A673 (cell line): ENCODE results near the gene LHPP. TPM values are rescaled to one million over a fixed set of nuclear protein-coding genes. Genes with fewer than 3 reads are reported as not detected.

Experiments used
- BruUV-seq: library from RNA; stranded (reverse); fragments of 400-500 nt; replicated peaks from 2 replicates; lab custom pipeline; 2021; lab: Mats Ljungman, UMichigan
- CTCF ChIA-PET: fragments of 300-600 bp; sonication (Branson Sonifier 250); formaldehyde crosslinking; loops from one replicate; lab custom pipeline; 2022; ENCODE audit warnings: antibody characterized with exemption; lab: Charles Lee
- POLR2A ChIA-PET: fragments of 300-600 bp; sonication (Branson Sonifier 250); formaldehyde crosslinking; loops from one replicate; lab custom pipeline; 2022; ENCODE audit warnings: antibody characterized with exemption; ENCODE audit not compliant: low non-redundant PET; lab: Charles Lee
- DNase-seq: peaks from one replicate; pipeline ENCODE4 v3.0.0-alpha.2; 2015; ENCODE audit warnings: low spot score
- H3K27ac ChIP-seq: fragments of 200-600 bp; sonication (generic); 2 replicates; pipeline ENCODE4 v1.5.1; 2016; ENCODE audit warnings: mixed run types, low read depth, mild to moderate bottlenecking, mixed read lengths, antibody characterized with exemption, low read length; ENCODE audit not compliant: poor library complexity, severe bottlenecking
- H3K27me3 ChIP-seq: fragments of 200-600 bp; sonication (generic); replicated peaks from 2 replicates; pipeline ENCODE4 v1.6.1; 2017; ENCODE audit warnings: mixed run types, low read depth, mild to moderate bottlenecking, mixed read lengths, antibody characterized with exemption, low read length; ENCODE audit not compliant: insufficient read depth, poor library complexity
- H3K36me3 ChIP-seq: fragments of 200-600 bp; sonication (generic); 2 replicates; pipeline ENCODE4 v1.6.1; 2016; ENCODE audit warnings: mixed run types, mild to moderate bottlenecking, mixed read lengths, antibody characterized with exemption, low read length; ENCODE audit not compliant: insufficient read depth, poor library complexity, severe bottlenecking
- H3K4me1 ChIP-seq: fragments of 200-600 bp; sonication (generic); 2 replicates; pipeline ENCODE4 v1.6.1; 2017; ENCODE audit warnings: mixed run types, mild to moderate bottlenecking, mixed read lengths, antibody characterized with exemption, low read length; ENCODE audit not compliant: insufficient read depth, poor library complexity, severe bottlenecking
- H3K4me3 ChIP-seq: fragments of 200-600 bp; sonication (generic); 2 replicates; pipeline ENCODE4 v1.5.1; 2016; ENCODE audit warnings: low read depth, mixed run types, mild to moderate bottlenecking, mixed read lengths, low read length; ENCODE audit not compliant: poor library complexity, severe bottlenecking
- H3K9me3 ChIP-seq: fragments of 200-600 bp; sonication (generic); 2 replicates; pipeline ENCODE4 v1.6.1; 2016; ENCODE audit warnings: mixed run types, low read depth, mild to moderate bottlenecking, mixed read lengths, antibody characterized with exemption, low read length; ENCODE audit not compliant: poor library complexity, severe bottlenecking
- EZH2 ChIP-seq: fragments of 200-600 bp; sonication (generic); IDR thresholded peaks from 2 replicates; pipeline ENCODE4 v1.6.1; 2017; ENCODE audit warnings: borderline replicate concordance, low read depth, mild to moderate bottlenecking, mixed read lengths, antibody characterized with exemption, low read length; ENCODE audit not compliant: poor library complexity, severe bottlenecking
- intact Hi-C: fragments of 100-400 bp; cut with micrococcal nuclease; formaldehyde crosslinking; loops from one replicate; pipeline ENCODE4 v1.10.0; 2022; ENCODE audit not compliant: unreplicated experiment
- total RNA-seq: library from RNA; stranded (reverse); gene quantifications from 2 replicates; pipeline ENCODE4 v1.2.3, GENCODE V29; 2021
- TF ChIP-seq, protein P1 (sequence below): fragments of 300-800, 200-600 bp; sonication (generic); conservative IDR thresholded peaks from 2 replicates; pipeline ENCODE4 v1.5.1; 2017; ENCODE audit warnings: low read depth, mild to moderate bottlenecking, antibody characterized with exemption, low read length, moderate library complexity, mixed read lengths

Gene LHPP
- total RNA-seq, 1 experiment from 2014 or later, result 2.3 TPM

DNA sequence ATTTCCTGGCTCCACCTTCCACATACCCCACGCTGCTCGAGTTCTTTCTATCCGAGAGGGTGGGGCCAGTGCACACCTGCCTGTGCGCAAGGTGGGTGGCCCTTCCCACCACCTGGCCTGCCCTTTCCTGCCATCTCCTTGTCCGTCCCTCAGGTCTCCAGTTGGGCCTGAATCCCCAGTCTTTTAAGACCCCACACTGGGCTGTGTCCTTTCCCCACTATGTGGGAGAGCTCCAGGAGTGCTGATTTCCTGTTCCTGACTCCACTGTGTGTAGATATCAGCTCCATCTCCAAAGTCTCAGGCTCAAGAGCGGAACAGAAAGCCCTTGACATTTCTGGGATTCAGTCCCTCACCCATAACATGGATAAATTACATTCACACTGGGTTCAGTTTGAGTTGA lies 20.1 kb downstream of the LHPP start:
- Histone ChIP-seq H3K9me3 (no peaks in the 10 kb centered on the region), H3K4me3 (no peak overlapping the region), H3K27me3 (no peaks in the 10 kb centered on the region), H3K27ac (no peak overlapping the region), H3K4me1 (peaks cover 7% of the 10 kb centered on the region), H3K36me3 (no peaks in the 10 kb centered on the region)
- intact Hi-C loops, result no loop called here
- ChIA-PET CTCF (no interaction called here), POLR2A (no interaction called here)
- BruUV-seq, result no TSS peak
- TF ChIP-seq EZH2, result no peak
- TF ChIP-seq, protein P1, sequence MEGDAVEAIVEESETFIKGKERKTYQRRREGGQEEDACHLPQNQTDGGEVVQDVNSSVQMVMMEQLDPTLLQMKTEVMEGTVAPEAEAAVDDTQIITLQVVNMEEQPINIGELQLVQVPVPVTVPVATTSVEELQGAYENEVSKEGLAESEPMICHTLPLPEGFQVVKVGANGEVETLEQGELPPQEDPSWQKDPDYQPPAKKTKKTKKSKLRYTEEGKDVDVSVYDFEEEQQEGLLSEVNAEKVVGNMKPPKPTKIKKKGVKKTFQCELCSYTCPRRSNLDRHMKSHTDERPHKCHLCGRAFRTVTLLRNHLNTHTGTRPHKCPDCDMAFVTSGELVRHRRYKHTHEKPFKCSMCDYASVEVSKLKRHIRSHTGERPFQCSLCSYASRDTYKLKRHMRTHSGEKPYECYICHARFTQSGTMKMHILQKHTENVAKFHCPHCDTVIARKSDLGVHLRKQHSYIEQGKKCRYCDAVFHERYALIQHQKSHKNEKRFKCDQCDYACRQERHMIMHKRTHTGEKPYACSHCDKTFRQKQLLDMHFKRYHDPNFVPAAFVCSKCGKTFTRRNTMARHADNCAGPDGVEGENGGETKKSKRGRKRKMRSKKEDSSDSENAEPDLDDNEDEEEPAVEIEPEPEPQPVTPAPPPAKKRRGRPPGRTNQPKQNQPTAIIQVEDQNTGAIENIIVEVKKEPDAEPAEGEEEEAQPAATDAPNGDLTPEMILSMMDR, result no peak
- DNase-seq, result no peak

DNA sequence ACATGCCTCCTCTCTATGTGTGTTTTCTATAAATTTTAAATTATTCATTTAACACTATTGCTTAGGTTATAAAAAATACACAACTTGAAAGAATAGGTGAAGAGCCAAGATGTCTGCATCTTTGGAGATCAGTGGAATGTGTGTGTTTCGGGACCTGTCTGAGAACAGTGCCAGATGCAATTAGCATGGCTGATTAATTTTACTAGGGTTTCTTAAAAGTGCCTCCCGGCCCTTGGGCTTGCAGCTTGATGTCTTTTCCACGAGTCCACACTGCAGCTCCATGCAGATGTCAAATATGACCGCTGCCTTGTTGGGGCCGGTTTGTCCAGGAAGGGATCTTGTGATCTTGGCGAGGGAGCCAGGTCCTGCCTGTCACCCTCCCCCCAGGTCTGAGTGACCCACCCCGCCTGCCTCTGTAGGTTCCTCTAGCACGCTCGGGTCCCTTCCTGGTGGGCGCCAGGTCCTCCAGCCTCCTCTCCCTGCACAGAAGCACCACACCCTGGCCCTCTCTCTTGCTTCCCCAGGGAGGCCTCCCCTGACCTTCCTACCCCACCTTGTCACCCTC lies 20.7 kb downstream of the LHPP start:
- peaks cover 7% of the 10 kb centered on the region for H3K4me1 ChIP-seq
- no peak overlapping the region for H3K27ac ChIP-seq
- POLR2A ChIA-PET, result no interaction called here
- BruUV-seq, result no TSS peak
- CTCF ChIA-PET, result no interaction called here
- no peaks in the 10 kb centered on the region for H3K9me3 ChIP-seq
- no peak overlapping the region for H3K4me3 ChIP-seq
- no peak for DNase-seq
- TF ChIP-seq, protein P1, result no peak
- no peak for TF ChIP-seq EZH2
- no peaks in the 10 kb centered on the region for H3K36me3 ChIP-seq
- intact Hi-C loops, result no loop called here
- no peaks in the 10 kb centered on the region for H3K27me3 ChIP-seq

DNA sequence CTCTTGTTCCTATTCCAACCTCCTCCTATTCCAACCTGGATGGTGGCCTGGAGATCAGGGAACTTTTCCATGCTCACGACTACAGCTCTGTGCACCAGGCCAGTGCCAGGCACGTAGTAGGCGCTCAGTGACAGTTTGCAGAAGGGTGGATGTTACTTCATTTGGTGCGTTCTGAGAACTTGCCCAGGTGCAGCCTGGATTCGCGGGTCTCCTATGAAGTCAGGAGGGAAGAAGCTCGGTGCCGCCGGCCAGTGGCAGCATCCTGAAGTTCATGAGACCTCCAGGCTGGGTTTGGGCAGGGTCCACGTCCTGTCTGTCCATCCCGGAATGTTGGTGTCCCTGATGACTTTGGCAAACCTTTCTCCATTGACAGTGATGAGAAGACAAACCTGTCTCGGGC lies 21.3 kb downstream of the LHPP start:
- no peak for DNase-seq
- Histone ChIP-seq H3K4me3 (no peak overlapping the region), H3K4me1 (peaks cover 7% of the 10 kb centered on the region), H3K27ac (no peak overlapping the region), H3K36me3 (no peaks in the 10 kb centered on the region), H3K9me3 (no peaks in the 10 kb centered on the region), H3K27me3 (no peaks in the 10 kb centered on the region)
- ChIA-PET CTCF (no interaction called here), POLR2A (no interaction called here)
- intact Hi-C loops, result no loop called here
- no TSS peak for BruUV-seq
- TF ChIP-seq EZH2, result no peak
- TF ChIP-seq, protein P1, result no peak
